EL (cell line): ENCODE measurements around the gene MACO1.
A peak's percentile ranks its signal among the peaks of the same experiment; 100 is the strongest.
"Not testable (repeated sequence)": the region's sequence is repeated elsewhere in the genome, so short reads cannot be mapped to it uniquely, and the experiment has no call there.

Experiments
- DNase-seq: peaks from one replicate; pipeline ENCODE4 v3.0.0-alpha.2; 2016

Gene MACO1

DNA sequence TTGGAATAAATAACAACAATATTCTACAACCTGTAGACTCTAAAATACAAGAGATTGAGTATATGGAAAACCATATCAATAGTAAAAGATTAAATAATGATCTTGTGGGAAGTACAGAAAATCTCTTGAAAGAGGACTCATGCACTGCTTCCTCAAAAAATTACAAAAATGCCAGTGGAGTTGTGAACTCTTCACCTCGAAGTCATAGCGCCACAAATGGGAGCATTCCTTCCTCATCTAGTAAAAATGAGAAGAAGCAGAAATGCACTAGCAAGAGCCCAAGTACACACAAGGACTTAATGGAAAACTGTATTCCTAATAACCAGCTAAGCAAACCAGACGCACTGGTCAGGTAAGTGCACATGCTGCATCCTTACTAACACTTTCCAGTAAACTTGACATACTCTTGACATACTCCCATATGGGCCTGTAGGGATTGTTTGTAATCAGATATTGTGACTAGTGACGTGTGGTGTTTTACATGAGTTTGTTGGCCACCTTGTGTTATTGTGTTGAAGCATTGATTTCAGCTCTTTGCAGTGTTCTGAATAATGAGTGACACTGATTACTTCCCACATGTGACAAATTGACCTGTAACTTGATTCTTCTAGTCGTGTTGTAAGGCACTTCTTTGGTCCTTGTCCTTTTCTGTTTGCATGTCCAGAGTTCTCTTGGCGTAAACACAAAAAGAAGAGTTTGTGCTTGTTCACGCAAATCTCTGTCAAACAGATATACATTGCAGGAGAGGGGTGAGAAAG, 28.0 kb downstream of the MACO1 start:
- DNase-seq = peak; percentile 46

DNA sequence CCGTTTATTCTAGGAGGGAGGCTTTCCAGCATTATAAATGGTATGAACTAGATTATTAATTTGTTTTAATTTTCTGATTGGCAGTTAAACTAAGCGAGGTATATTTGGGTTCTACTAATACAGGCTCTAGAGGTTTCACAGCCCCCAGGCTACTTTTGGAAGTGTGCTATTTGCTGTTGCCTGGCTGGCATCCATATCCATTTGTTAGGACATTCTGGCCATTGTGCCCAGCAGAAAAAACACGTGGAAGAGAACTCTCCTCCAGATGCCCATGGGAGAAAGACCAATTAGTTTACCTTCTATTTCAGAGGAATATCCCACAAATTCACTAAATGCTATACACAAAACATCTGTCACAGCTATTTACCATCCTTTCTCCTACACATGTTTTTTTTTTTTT, 29.3 kb downstream of the MACO1 start:
- no peak for DNase-seq

DNA sequence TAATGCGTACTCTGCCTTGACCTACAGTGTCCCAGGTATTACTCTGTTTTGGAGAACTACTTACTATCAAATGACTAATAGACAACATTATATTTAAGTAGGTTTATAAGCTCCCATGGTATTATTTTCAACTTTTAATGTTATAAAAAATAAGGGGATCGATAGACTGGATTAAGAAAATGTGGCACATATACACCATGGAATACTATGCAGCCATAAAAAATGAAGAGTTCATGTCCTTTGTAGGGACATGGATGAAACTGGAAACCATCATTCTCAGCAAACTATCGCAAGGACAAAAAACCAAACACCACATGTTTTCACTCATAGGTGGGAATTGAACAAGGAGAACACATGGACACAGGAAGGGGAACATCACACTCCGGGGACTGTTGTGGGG, 30.1 kb downstream of the MACO1 start:
- DNase-seq = not testable (repeated sequence)

DNA sequence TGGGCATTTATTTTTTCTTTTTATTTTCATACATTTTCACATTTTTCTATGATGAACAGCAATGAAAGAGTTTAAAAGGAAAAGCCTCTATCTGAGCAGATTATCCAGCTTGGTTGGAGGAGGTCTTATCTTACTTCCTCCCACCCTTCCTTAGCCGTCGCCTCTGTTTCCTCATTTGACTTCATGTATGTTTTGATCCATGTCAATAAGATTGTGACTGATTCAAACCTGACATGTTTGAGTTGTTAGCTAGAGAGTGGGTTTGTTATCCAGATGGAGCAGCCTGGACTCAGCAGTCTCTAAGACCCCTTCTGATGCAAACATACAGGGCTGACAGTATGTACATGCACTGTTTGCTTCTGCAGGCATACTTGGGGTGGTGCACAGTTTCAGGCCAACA, 31.2 kb downstream of the MACO1 start:
- DNase-seq = no peak

DNA sequence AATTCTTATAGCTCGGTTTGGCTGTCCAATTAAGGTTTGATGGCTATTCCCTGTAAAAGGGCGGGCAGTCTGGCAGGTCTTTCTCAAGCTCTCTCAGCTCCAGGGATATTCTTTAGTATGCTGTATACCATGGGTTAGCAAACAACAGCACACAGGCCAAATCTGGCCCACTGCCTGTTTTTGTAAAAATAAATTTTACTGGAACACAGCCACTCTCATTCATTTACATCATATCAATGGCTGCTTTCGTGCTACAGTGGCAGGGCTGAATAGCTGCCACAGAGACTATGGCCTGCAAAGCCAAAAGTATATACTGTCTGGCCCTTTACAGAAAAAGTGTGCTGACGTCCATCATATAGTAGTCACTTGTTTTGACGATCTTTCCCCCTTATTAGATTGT, 32.0 kb downstream of the MACO1 start:
- DNase-seq = no peak

DNA sequence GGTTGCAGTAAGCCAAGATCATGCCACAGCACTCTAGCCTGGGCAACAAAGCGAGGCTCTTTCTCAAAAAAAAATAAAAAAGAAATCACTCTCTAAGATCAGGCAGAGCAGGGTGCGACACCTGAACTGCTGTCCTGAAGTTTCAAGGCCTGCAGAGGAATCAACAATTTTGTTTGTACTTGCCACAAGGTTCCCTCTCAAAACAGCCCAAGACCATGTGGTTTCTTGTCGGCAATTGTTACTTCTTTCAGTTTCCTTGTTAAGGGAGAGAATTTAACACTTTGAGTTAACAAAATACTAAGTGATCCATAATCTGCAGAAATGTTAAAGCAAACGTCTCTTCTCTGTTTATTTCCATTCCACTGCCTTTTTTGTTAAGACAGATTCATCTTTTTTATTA, 36.5 kb downstream of the MACO1 start:
- DNase-seq = no peak

DNA sequence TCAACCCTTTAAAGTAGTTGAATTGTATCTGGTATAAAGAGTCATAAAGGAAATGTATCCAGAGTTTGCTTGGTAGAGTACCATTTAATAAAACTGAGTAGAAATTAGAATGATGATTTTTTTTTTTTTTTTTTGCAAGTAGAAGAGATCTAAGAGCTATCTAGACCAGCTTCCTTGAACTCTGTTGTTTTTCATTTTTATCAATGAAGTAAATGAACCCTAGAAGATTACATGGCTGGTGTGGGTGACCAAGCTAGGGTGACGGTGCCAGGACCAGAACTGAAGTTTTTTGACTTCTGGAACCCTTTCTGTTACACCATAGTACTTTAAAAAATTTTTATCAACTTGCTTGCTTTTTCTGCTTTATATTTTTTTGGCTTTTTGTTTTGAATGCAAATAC, 36.9 kb downstream of the MACO1 start:
- DNase-seq = no peak

DNA sequence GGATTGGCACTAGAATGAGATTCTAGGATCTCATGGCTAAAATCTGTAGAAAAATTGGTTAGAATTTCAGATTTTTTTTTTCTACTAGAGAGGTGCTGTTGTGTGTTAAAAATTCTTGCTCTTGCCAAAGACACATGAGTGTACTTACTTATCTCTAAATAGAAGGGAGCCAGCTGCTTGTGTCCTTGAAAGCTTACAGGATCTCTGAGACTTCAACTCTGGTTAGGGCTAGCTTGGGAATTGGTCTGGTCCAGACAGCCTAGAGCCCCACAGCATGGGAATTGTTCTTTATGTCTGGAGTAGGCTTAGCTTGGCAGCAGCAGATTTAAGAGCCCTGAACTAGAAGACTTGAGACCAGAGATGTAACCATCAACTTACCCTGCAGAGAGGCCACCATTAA, 37.3 kb downstream of the MACO1 start:
- DNase-seq = no peak

DNA sequence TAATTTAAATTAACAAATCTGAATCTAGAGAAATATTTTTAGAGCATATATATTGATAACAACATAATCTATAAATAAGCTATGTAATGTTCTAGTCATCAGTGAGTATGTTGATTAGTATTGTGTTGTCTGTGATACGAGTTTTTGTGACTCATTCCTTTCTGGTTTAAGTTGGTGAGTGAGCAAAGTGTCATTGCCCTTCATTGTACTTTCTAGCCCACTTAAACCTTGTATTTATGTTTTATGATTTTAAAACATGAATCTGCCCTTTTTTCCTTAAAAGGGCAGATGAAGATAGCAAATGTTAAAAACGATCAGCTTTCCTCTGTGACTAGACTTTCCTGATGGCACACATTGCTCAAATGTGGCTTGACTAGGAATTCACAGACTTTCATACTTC, 38.5 kb downstream of the MACO1 start:
- peak; percentile 58 for DNase-seq

DNA sequence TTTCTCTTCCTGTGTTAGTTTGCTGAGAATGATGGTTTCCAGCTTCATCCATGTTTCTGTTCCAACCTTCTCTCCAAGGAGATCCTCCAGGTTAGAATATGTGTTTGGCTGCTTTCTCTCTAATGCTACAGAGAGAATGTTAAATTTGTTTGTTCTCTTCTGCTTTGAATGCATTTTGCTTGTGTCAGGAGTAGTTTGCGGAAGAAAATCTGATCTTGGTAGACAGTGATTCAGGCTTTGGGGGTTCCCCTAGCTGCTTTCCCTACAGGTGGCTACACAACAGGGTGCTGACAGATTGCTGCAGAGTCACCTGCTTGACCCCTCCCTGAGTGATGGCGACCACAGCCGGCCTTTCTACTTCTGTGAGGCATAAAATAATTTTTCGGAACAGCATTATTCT, 41.8 kb downstream of the MACO1 start:
- DNase-seq = no peak

DNA sequence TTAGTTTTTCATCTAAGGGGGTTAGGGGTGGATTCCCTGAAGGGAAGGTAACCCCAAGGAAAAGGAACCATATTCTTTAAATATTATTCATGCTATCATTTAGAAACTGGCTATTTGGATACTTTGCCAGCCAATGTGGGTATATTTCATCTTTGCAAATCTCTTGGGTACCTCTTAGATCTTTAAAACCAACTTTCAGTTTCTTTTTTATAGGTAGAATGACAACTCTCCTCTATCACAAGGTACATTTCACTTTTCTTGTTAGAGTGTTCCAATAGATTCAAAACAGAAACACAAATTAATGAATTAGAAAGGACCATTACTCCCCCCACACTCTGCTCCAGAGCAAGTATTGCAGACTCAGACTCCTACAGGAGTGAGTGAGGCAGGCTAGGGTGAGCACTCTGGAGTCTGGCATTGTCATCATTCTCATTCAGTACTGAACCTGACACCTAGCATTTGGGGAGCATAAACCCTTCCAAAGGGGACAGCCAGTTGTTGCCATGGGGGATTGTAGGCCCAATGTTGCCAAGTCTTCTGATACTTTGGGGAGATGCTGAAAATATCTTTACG, 43.0 kb downstream of the MACO1 start:
- no peak for DNase-seq

DNA sequence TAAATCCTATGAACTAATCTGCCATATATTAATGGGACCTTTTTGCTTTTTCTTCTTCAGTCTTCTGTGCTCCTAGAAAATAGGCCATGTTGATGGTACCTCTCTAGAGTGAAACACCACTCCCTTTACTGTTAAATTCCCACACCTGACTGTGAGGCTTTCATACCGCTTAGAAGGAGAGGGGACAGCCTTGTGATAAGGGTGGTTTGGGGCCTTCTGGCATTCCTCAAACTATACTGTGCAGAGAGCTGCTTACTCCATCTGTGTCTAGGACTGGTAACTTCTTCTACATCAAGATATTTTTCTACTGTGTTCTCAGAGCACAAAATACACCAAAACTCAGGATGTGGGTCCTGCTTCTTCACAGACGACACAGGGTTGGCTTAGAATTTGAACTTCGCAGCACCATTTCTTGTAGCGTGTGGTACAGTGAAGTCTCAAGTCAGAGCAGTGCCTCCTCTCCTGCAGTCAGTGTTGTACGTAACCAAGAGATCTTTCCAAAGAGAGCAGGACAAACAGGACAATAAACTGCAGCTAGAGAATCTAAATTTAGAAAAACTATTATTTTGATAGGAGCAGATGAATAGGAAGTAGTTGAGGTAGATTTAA, 43.8 kb downstream of the MACO1 start:
- DNase-seq = no peak

DNA sequence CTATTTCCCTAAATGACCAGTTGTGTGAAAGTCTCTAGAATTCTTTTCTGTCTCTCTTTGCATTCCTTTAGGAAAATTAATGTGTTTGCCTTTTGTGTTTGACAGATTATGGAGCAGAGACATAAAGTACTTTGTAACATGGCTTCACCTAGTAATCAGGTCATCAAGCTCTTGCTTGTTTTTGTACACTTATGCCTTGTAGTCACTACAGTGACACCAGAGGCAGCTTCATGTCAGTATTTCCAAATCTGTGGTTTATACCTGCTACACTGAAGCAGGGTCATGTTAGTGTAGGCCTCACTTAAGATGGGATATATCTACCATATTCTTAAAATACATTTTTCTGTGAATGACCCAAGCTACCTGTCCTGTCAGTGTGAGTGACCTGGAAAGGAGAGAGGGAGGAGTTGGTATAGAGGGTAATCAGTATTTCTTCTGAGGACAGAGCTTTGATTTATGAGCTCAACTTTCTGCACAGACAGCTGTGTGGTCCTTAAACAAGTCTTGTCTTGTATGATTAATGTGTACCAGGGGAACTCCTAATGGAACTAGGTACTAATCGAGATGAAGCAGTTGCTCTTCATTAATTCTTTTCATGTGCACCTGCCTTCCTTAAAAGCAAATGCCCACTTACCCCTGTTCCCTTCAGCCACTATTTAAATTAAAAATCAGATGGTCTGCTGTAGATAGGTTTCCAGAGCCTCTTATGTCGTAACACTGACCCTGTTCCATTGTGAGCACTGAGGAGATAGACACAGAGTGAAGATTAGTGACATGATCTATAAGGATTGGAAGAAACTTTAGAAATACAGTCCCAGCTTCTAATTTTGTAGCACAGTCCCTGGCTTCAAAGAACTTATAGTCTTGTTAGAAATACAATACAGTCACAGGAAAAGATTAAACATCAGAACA, 45.7 kb downstream of the MACO1 start:
- DNase-seq = no peak

DNA sequence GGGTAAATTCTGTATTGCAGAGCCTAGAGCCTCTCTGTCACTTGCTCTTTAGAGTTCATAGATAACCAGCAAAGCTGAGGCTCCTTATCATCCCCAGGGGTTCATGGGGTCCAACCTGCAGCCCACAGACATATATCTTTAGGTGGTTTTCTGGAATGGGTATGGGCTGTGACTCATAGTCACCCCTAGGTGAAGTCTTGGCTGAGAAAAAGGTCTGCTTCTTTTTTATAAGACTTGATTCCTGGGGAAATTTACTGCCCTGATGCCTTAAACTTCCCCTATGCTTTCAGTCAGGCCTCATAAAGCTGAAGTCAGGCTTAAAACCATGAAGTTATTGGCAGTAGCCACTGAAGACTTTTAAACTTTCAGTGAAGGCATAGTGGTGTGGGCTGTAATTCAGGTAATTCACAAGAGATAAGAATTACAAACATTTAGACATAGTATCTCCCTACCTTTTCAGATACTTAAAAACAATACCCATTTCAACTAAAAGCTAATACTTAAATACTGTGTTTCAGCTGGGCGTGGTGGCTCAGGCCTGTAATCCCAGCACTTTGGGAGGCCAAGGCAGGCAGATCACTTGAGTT, 46.8 kb downstream of the MACO1 start:
- no peak for DNase-seq

DNA sequence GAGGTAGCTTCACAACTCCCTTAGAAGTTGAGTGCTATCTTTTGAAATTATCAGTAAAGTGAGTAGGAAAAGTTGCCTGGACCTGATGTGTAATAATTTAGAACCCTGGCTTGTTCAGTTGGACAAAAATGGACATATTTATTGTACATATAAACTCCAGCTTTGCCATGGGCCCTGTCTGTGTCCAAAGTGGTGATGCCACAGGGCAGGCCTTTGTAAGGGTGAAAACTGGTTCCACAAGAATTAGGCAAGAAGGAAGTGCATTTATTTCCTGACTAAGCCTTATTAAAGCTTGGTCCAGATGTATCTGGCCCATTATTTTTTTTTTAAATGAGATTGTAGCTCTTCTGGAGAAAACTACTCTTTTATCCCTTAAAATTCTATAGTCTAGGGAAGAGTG, 47.9 kb downstream of the MACO1 start:
- DNase-seq = no peak

DNA sequence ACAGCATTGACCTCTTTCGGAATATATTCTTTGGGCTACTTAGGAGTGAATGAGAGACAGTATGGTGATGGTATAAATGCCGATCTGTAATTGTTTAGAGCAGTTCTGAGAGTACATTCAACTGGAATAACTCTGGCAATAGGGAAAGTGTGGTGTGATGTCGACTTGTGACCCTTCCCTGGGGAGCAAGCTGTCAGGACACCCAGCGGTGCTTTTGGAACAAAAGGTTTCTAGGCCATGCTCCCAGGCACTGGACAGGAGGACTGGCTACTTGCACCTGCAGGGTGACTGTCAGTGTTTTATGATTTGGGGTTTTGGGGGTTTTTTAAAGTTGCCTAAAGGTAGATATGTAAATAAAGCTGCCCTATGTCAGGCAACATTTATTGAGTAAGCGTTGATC, 50.9 kb downstream of the MACO1 start:
- no peak for DNase-seq

DNA sequence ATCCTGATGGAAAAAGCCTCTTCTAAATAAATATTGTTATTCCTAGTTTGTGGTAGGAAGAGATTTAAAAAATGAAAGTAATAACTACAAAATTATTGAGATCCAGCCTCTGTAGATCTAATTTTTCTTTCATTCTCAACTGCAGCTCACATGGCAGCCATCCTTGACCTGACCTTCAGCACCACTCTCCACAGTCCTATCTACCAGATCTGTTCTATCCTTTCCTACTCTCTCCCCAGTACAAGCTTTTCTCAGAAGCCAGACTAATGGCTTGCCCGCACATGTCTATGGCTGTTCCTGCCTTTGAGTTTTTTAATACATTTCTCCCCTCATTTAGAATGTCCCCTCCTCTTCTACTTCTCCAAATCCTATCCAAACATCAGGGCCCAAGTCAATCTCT, 51.5 kb downstream of the MACO1 start:
- DNase-seq = no peak

DNA sequence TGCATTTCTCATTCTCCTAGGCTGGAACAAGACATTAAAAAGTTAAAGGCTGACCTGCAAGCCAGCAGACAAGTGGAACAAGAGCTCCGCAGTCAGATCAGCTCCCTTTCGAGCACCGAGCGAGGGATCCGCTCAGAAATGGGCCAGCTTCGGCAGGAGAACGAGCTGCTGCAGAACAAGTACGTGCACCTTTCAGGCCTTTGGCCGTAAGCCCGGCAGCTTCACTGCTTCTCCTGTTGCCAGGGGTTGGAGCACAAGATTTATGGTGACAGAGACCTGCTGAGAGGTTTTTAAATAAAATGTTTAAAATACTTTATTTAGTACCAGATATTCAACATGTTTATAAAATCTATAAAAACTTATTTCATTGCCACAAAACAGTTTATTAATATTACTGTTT, 53.4 kb downstream of the MACO1 start:
- no peak for DNase-seq

DNA sequence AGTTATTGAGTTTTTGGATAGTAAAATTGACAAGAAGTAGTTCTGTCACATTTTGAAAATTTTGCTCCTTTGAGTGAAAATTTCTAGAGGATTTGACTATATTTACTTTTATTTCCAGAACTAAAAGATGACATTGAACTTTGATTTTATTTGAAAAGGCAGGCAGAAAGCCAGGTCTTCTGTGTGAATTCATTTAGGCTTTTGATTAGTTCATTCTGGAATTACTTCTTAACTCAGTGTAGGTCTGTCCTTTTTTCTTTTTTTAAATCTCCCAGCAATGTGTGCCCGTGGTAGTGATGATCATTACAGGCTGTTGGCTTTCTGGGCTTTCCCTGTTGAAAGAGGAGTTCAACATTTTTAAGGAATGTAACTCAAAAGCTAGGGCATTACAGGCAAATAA, 53.8 kb downstream of the MACO1 start:
- no peak for DNase-seq

DNA sequence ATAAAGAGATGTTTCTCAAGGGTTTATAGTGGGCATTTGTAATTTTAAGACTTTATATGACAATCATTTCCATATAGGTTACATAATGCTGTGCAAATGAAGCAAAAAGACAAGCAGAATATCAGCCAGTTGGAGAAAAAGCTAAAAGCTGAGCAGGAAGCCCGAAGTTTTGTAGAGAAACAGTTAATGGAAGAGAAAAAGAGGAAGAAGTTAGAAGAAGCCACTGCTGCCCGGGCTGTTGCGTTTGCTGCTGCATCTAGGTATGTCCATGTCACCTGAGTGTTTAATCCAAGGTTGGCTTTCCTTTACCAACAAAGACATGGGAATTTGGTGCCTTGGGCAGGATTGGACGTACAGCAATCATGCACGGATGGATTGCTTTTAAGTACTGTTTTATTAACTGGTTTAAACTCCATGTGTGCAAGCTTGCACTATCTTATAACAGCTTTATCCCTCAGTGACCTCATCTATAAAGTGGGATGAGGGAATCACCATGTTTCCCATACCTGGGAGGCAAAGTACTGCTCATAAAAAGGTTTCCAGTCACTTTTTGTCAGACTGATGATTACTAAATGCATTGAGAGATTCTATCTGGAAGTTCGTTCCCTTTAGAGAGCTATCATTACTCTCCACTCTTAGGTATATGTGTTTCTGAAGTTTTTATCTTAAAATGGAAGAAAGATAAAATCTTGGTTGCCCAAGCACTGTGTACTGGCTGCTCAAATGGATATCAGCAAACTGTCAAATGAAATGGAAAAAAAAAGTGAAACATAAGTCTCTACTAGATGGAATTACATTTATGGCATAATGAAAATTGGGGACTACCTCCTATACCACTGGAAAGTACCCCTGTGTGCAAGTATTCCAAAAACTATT, 55.1 kb downstream of the MACO1 start:
- DNase-seq = no peak

DNA sequence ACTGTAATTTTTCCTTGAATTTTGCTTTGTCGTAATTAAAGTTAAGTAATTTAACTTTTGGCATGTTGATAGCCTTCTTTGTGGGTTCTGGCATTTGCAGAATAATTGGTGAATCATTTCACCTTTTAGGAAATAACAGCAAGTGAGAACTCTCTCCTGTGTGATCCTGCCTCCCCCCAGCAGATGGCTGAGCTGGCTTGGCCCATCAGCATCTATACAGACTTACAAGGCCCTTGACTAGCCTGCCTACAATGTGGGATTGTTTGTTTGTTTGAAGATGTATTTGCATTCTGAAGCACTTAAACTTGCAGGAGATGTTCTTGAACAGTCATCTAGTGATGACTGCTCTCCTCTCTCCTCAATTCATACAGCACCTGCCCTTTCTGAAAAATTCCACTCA, 55.9 kb downstream of the MACO1 start:
- peak; percentile 16 for DNase-seq

DNA sequence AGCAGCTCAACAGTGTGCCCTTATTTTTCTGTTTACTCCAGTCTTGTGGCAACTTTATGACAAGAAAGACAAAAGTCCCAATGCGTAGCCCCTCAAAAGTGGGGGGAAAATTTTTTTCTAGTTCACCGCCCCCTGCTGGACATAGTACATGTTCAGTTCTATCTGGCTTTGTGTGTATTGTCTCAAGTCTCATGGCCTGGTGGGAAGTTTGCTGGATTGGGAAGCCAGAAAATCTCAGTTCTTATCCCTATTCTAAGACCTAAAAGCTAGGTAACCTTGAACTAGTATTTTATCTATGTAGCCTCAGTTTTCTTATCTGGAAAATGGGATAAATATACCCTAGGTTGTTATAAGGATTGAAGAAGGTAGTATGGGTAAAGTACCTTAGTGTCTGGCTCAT, 56.9 kb downstream of the MACO1 start:
- DNase-seq = no peak
